GM10248 (cell line): ENCODE results near the gene IL22RA2.
A peak's percentile ranks its signal among the peaks of the same experiment; 100 is the strongest.

Experiments used
- CTCF ChIA-PET: fragments of 300-600 bp; sonication (Branson Sonifier 250); formaldehyde crosslinking; extraction: SDS; loops from one replicate; lab custom pipeline; 2021; ENCODE audit warnings: antibody characterized with exemption; lab: Yijun Ruan, JAX
- POLR2A ChIA-PET: fragments of 350-650 bp; sonication (Branson Sonifier 250); formaldehyde crosslinking; extraction: SDS; loops from one replicate; lab custom pipeline; 2020; ENCODE audit warnings: antibody characterized with exemption; lab: Yijun Ruan, JAX
- DNase-seq: peaks from one replicate; pipeline ENCODE4 v3.0.0; 2012; ENCODE audit errors: extremely low spot score
- CTCF ChIP-seq: IDR thresholded peaks from 2 replicates; pipeline ENCODE4 v1.5.1; 2012; ENCODE audit warnings: mild to moderate bottlenecking, low read depth; ENCODE audit errors: extremely low read depth, missing control alignments, control extremely low read depth

The IL22RA2 gene

GRCh38 chr6:137157601-137158000, 15.8 kb downstream of the IL22RA2 start:
- DNase-seq, result no peak
- CTCF ChIA-PET, result interaction anchor here (1.0 kb wide), 2 partner anchors 51 to 64 kb away, joined by 3 read pairs; no protein-coding TSS in a partner anchor
- POLR2A ChIA-PET, result no interaction called here
- no peak for TF ChIP-seq CTCF

GRCh38 chr6:137156650-137157049, 16.8 kb downstream of the IL22RA2 start:
- DNase-seq, result no peak
- TF ChIP-seq CTCF, result no peak
- POLR2A ChIA-PET, result no interaction called here
- CTCF ChIA-PET, result interaction anchor here (1.2 to 3.7 kb wide), 4 partner anchors 9 to 62 kb away, joined by 4 to 19 read pairs (median 8); no protein-coding TSS in a partner anchor

- peak; percentile 26 for DNase-seq
- no peak for TF ChIP-seq CTCF
- CTCF ChIA-PET, result interaction anchor here (0.6 to 3.7 kb wide), 5 partner anchors 10 to 61 kb away, joined by 3 to 19 read pairs (median 5); no protein-coding TSS in a partner anchor
- POLR2A ChIA-PET, result no interaction called here
These were observed 17.6 kb downstream of the IL22RA2 start for GRCh38 chr6:137155830-137156229.

GRCh38 chr6:137150072-137150471, 23.4 kb downstream of the IL22RA2 start:
- ChIA-PET CTCF (interaction anchor here (1.1 to 1.6 kb wide), 3 partner anchors 10 to 165 kb away, joined by 3 to 5 read pairs (median 3); no protein-coding TSS in a partner anchor), POLR2A (no interaction called here)
- no peak for TF ChIP-seq CTCF
- DNase-seq, result no peak

- no peak for DNase-seq
- ChIA-PET POLR2A (no interaction called here), CTCF (interaction anchor here (1.3 to 1.6 kb wide), 2 partner anchors 17 to 18 kb away, joined by 3 to 4 read pairs; no protein-coding TSS in a partner anchor)
- no peak for TF ChIP-seq CTCF
These were observed 24.4 kb downstream of the IL22RA2 start for GRCh38 chr6:137149035-137149393.

GRCh38 chr6:137148306-137149034, 25.0 kb downstream of the IL22RA2 start:
- no peak for DNase-seq
- no peak for TF ChIP-seq CTCF
- POLR2A ChIA-PET, result no interaction called here
- CTCF ChIA-PET, result interaction anchor here (0.6 to 1.6 kb wide), 3 partner anchors 18 to 41 kb away, joined by 3 to 4 read pairs (median 3); no protein-coding TSS in a partner anchor
